ENCODE data around the gene RECK.

The RECK gene

GRCh38 chr9:36140086-36141084 lies 103.7 kb downstream of the RECK start:
- no peak for DNase-seq (ENCODE audit: low read depth)

- DNase-seq (ENCODE audit: low read depth) = no peak
Measured at GRCh38 chr9:36141288-36141687, 104.6 kb downstream of the RECK start.

GRCh38 chr9:36141761-36142160 lies 105.0 kb downstream of the RECK start:
- DNase-seq (ENCODE audit: low read depth) = no peak

- no peak for DNase-seq (ENCODE audit: low read depth)
Measured at GRCh38 chr9:36142510-36143244, 106.0 kb downstream of the RECK start.

GRCh38 chr9:36143245-36143641 lies 106.5 kb downstream of the RECK start:
- DNase-seq (ENCODE audit: low read depth) = no peak

- no peak for DNase-seq (ENCODE audit: low read depth)
Measured at GRCh38 chr9:36144309-36145232, 107.9 kb downstream of the RECK start.

- no peak for DNase-seq (ENCODE audit: low read depth)
Measured at GRCh38 chr9:36145970-36146369, 109.3 kb downstream of the RECK start.

- no peak for DNase-seq (ENCODE audit: low read depth)
Measured at GRCh38 chr9:36146651-36147050, 109.9 kb downstream of the RECK start.

- DNase-seq (ENCODE audit: low read depth) = no peak
Measured at GRCh38 chr9:36147441-36148175, 110.9 kb downstream of the RECK start.

- DNase-seq (ENCODE audit: low read depth) = peak; percentile 69
Measured at GRCh38 chr9:36148311-36149051, 111.8 kb downstream of the RECK start.

GRCh38 chr9:36149197-36149596 lies 112.5 kb downstream of the RECK start:
- no peak for DNase-seq (ENCODE audit: low read depth)

- DNase-seq (ENCODE audit: low read depth) = no peak
Measured at GRCh38 chr9:36150574-36151315, 114.0 kb downstream of the RECK start.

- peak; percentile 88 for DNase-seq (ENCODE audit: low read depth)
Measured at GRCh38 chr9:36151316-36152210, 114.8 kb downstream of the RECK start.

- DNase-seq (ENCODE audit: low read depth) = no peak
Measured at GRCh38 chr9:36152741-36153438, 116.2 kb downstream of the RECK start.

- DNase-seq (ENCODE audit: low read depth) = no peak
Measured at GRCh38 chr9:36153746-36154145, 117.0 kb downstream of the RECK start.

- DNase-seq (ENCODE audit: low read depth) = no peak
Measured at GRCh38 chr9:36154331-36154952, 117.7 kb downstream of the RECK start.

GRCh38 chr9:36156116-36156515 lies 119.4 kb downstream of the RECK start:
- no peak for DNase-seq (ENCODE audit: low read depth)

GRCh38 chr9:36158122-36158521 lies 121.4 kb downstream of the RECK start:
- no peak for DNase-seq (ENCODE audit: low read depth)
